ENCODE results near the gene DNAAF5.

GRCh38 chr7:676972-677385 lies 49.5 kb upstream of the DNAAF5 start:
- TF ChIP-seq EP300 (IDR thresholded peaks at IDR 0.05) (no peak), POLR2A (IDR thresholded peaks at IDR 0.05) (no peak), POLR2AphosphoS5 (IDR thresholded peaks at IDR 0.05) (no peak)
- TF ChIP-seq, protein P1, sequence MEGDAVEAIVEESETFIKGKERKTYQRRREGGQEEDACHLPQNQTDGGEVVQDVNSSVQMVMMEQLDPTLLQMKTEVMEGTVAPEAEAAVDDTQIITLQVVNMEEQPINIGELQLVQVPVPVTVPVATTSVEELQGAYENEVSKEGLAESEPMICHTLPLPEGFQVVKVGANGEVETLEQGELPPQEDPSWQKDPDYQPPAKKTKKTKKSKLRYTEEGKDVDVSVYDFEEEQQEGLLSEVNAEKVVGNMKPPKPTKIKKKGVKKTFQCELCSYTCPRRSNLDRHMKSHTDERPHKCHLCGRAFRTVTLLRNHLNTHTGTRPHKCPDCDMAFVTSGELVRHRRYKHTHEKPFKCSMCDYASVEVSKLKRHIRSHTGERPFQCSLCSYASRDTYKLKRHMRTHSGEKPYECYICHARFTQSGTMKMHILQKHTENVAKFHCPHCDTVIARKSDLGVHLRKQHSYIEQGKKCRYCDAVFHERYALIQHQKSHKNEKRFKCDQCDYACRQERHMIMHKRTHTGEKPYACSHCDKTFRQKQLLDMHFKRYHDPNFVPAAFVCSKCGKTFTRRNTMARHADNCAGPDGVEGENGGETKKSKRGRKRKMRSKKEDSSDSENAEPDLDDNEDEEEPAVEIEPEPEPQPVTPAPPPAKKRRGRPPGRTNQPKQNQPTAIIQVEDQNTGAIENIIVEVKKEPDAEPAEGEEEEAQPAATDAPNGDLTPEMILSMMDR (IDR thresholded peaks at IDR 0.05), result no peak

Data from suprapubic skin (tissue), 4 donors.